Heart left ventricle (tissue), 13 donors: Measurements from ENCODE around the gene NEK10.

ENCODE experiments used
- POLR2A ChIP-seq, 2 donors: fragments of 450-650 bp; IDR thresholded peaks; one replicate each; pipeline ENCODE4 v1.6.1; 2017; ENCODE audit warnings: antibody characterized with exemption in 2 of 2, mild to moderate bottlenecking in 2 of 2, moderate library complexity in 2 of 2
- TF ChIP-seq, protein P1 (sequence below), 12 donors: fragments of 200-600 bp; sonication (generic) in 4 of 12; IDR thresholded peaks; one replicate each; pipeline versions ENCODE4 v1.5.0 to v1.8.0; 2018 to 2022; ENCODE audit warnings: antibody characterized with exemption in 12 of 12, mild to moderate bottlenecking in 5 of 12
- donor health status: ischemic (EF 13 %, LVEDD 7.1; RV severe dilation, severe dysfunction).
- donor health status: DM: no; HTN: yes; CAD: no.
- donor health status: DM: no; HTN: no; CAD: no.
- donor health status: ischemic (EF 25% LVEDD 6.9; RV normal size, moderate dysfunction).
- donor health status: ischemic (EF 25% LVEDD 5.7; RV mildly dilated, moderate dysfunction).
- donor health status: ischemic (EF 35%, LVEDD 5.7; RV mildly dilated, moderate dysfunction).
- donor health status: nonischemic (EF 11% LVEDD 7.7; RV severe dilation, severe dysfunction).
- donor health status: DM: yes; HTN: yes; CAD: no.
- donor health status: PGD.
- donor health status: ischemic (EF 29% LVEDD 5.4; RV normal size, mild dysfunction).
- donor health status: nonischemic (EF 23%, LVEDD 6.1; RV moderate dilation, normal function).

DNA sequence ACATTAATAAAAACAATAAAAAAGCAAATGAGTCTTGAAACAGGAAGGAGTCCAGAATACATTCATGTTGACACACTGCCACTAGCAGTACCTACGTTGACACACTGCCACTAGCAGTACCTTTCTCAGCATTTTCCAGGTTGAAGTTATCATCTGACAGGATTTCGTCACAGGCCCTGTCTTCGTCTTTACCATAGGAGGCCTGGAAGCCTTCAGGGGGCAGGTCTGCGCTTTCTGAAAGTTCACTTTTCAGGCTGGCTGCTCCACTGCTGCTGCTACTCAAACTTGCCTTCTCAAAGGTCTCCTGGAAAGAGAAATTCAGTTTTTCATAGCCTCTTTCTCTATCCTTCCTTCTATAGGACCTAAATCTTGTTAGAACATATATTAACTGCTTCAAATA lies 194.7 kb downstream of the NEK10 start:
- TF ChIP-seq POLR2A (IDR thresholded peaks at IDR 0.05) = no peak
- TF ChIP-seq, protein P1, sequence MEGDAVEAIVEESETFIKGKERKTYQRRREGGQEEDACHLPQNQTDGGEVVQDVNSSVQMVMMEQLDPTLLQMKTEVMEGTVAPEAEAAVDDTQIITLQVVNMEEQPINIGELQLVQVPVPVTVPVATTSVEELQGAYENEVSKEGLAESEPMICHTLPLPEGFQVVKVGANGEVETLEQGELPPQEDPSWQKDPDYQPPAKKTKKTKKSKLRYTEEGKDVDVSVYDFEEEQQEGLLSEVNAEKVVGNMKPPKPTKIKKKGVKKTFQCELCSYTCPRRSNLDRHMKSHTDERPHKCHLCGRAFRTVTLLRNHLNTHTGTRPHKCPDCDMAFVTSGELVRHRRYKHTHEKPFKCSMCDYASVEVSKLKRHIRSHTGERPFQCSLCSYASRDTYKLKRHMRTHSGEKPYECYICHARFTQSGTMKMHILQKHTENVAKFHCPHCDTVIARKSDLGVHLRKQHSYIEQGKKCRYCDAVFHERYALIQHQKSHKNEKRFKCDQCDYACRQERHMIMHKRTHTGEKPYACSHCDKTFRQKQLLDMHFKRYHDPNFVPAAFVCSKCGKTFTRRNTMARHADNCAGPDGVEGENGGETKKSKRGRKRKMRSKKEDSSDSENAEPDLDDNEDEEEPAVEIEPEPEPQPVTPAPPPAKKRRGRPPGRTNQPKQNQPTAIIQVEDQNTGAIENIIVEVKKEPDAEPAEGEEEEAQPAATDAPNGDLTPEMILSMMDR (IDR thresholded peaks at IDR 0.05) = no peak
